Skeletal muscle satellite cell (primary cell): ENCODE results near the gene CDHR4.

Experiments used
- H3K27me3 ChIP-seq: 2 replicates; pipeline ENCODE4 v1.7.0; 2013; ENCODE audit warnings: low read length; ENCODE audit not compliant: control insufficient read depth, insufficient read depth
- H3K36me3 ChIP-seq: 2 replicates; pipeline ENCODE4 v1.7.0; 2013; ENCODE audit warnings: mild to moderate bottlenecking, control low read depth, low read length; ENCODE audit not compliant: insufficient read depth
- H3K4me1 ChIP-seq: 2 replicates; pipeline ENCODE4 v1.7.0; 2013; ENCODE audit warnings: low read length; ENCODE audit not compliant: control insufficient read depth, insufficient read depth
- H3K4me2 ChIP-seq: 2 replicates; pipeline ENCODE4 v1.7.0; 2013; ENCODE audit warnings: mild to moderate bottlenecking, low read length
- H3K4me3 ChIP-seq: 2 replicates; pipeline ENCODE4 v1.7.0; 2013; ENCODE audit warnings: low read length
- H3K9ac ChIP-seq: 2 replicates; pipeline ENCODE4 v1.7.0; 2013; ENCODE audit warnings: mild to moderate bottlenecking, low read depth, low read length, moderate library complexity
- H3K9me3 ChIP-seq: replicated peaks from 2 replicates; pipeline ENCODE4 v1.7.0; 2013; ENCODE audit warnings: mild to moderate bottlenecking, control low read depth, low read length

CDHR4 gene

DNA sequence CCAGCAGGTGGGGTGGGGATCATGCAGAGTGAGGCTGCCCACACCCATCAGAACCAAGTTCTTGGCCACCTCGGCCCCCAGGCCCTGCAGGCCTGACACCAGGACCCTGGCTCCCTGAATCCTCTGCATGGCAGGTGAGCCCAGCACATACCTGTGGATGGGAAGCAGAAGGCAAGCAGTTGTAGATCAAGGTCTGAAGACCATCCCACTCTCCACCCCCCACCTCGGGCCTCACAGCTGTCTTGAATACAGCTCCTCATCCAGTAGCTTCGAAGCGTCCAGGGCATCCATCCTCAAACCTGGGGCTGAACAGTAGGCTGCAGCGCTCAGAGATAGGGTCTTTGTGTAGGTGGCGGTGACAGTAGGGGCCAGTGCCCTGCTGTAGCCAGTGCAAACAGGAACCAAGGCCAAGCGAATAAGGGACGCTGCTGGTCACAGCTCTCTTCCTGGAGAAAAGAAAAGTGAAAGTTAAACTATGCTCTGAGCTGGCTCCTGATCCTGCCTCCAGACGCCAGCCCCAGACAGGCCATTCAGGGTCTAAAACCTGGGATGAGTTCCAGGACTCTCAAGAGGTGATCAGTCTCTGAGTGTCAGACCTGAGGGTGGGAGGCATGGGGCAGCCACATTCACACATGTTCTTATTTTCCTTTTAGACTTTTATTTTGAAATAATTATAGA lies 14.0 kb upstream of the CDHR4 start, which contains the start of gene UBA7:
TSS of gene UBA7 (minus strand) at position 457 of the 678 bp plus-strand sequence. CDS start at position 291, 166 bp downstream.
- Histone ChIP-seq H3K4me3 (peak within 1 kb of the TSS; percentile 70), H3K36me3 (no peaks in the 10 kb centered on the region), H3K4me2 (peak within 1 kb of the TSS; percentile 91), H3K4me1 (peaks cover 12% of the 10 kb centered on the region), H3K27me3 (no peaks in the 10 kb centered on the region), H3K9me3 (no peaks in the 10 kb centered on the region), H3K9ac (peak within 1 kb of the TSS; percentile 70)

DNA sequence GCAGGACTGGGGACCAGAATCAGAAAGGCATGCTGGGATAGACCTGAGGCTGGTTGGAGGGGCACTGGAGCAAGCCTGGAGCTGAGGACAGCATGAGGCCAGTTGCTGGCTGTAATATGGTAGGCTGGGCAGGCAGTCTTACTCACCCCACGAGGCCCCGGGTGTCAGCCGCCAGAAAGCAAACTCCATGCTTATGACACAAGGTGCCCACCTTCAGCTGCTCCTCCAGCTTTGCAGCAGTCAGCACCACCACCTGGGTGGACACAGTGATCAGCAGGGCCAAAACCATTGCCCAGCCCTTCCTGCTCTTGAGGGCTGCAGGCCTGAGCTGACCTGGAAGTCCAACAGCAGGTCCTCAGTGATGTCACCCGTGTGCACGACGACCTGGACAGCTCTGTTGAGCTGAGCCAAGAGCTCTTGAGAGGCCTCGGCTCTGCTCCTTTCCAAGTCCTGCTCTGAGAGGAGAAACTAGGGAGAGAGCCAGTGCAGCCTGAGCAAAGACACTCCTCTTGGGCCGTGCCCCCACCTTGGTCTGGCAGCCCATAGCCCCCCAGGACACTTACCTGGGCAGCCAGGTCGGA lies 13.3 kb upstream of the CDHR4 start:
- H3K4me1 ChIP-seq = peaks cover 12% of the 10 kb centered on the region
- peak overlapping the region; percentile 70 for H3K9ac ChIP-seq
- peak overlapping the region; percentile 70 for H3K4me3 ChIP-seq

DNA sequence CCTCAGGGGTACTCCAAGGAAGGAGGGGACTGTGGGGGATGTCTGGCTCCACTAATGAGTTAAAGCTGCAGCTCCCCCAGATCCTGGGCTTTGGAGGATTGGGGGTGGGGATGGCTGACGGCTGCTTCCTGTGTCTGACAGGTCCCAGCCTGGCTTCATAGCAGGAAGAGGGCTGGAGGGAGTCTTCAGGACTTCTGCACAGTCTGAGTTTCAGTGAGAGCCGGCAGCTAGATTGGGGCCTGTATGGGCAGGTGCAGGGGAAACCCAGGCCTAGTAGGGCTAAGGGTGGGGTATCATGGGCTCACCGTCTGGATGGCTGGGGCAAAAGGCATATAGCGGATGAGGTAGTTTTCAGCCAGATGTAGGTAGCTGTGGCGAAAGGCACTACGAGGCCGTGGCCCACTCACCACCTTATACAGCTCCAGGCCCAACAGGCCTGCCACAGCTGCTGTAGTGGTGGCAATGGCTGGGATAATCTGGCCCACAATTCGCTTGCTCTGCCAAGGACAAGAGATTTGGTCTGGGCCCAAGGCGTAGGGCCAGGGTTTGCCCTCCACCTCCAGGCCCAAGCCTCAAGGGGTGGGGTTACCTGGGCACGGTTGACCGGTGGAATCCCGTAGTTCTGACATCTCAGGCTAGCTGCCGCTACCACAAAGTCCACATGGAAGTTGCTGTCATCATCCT lies 7.9 kb upstream of the CDHR4 start:
- H3K9me3 ChIP-seq = no peaks in the 10 kb centered on the region
- H3K27me3 ChIP-seq = no peaks in the 10 kb centered on the region
- H3K36me3 ChIP-seq = no peaks in the 10 kb centered on the region
- H3K4me3 ChIP-seq = no peak overlapping the region
- peaks cover 20% of the 10 kb centered on the region for H3K4me1 ChIP-seq
- H3K9ac ChIP-seq = no peak overlapping the region
- no peak overlapping the region for H3K4me2 ChIP-seq

More for the DNA sequence above, 13.3 kb upstream of the CDHR4 start:
- Histone ChIP-seq H3K9me3 (no peaks in the 10 kb centered on the region), H3K4me2 (peak overlapping the region; percentile 91), H3K36me3 (no peaks in the 10 kb centered on the region), H3K27me3 (no peaks in the 10 kb centered on the region)

DNA sequence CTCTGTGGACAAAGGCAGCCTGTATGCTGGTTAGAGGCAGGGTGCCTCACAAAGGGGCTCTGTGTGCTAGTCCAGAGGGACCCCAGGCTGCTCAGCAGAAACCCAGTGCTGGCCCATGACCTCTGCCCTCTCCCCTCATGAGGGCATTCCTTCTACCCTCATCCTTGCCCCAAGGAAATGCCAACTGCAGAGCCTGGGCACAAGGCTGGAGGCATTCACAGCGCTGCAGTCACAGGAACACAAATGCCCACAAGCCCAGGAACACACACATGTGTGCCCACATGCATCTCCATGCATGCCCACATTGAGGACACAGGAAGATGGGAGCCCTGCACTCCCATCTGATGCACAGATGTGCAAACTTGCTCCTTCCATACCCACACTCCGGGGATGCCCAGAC lies 7.2 kb upstream of the CDHR4 start:
- no peak overlapping the region for H3K4me2 ChIP-seq
- no peaks in the 10 kb centered on the region for H3K9me3 ChIP-seq
- no peak overlapping the region for H3K9ac ChIP-seq
- H3K4me3 ChIP-seq = no peak overlapping the region
- no peaks in the 10 kb centered on the region for H3K27me3 ChIP-seq
- H3K4me1 ChIP-seq = peaks cover 20% of the 10 kb centered on the region
- no peaks in the 10 kb centered on the region for H3K36me3 ChIP-seq

DNA sequence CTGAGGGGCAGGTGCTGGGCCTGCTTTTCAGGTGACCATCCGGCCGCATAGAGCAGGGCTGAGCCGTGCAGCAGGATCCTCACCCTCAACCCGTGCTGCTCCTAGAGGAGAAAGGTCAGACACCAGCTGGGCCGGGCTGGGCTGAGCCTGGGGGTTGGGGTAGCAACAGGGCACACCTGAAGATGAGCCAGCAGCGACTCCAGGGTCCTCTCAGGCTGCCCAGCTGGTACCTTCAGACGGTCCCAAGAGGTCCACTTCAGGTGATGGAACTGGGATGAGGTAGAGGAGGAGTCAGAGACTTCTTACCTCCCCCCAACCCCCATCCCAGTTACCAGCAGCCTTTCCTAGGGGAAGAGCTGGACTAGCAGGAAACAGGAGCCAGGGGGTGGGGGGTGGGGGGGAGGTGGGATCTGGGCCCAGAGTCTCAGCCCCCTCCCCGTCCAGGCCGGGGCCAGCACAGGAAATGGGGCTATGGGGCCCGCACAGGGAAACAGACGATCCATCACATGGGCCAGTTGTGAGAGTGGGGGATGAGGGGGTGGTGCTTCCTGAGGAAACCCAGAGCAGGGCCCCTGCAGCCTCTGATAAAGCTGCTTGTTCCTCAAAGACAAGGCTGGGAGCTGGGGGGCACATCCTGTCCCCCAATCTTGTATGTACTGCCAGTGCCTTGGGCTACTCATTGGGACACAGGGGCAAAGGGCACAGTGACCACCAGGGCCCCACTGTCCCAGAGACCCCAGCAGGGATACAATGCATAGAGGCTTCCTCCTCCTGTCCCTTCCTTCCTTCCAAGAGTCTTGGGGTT lies 6.4 kb upstream of the CDHR4 start:
- no peak overlapping the region for H3K9ac ChIP-seq
- no peaks in the 10 kb centered on the region for H3K27me3 ChIP-seq
- peak overlapping the region; percentile 8 for H3K4me2 ChIP-seq
- H3K4me1 ChIP-seq = peaks cover 20% of the 10 kb centered on the region
- no peak overlapping the region for H3K4me3 ChIP-seq
- no peaks in the 10 kb centered on the region for H3K36me3 ChIP-seq
- no peaks in the 10 kb centered on the region for H3K9me3 ChIP-seq

DNA sequence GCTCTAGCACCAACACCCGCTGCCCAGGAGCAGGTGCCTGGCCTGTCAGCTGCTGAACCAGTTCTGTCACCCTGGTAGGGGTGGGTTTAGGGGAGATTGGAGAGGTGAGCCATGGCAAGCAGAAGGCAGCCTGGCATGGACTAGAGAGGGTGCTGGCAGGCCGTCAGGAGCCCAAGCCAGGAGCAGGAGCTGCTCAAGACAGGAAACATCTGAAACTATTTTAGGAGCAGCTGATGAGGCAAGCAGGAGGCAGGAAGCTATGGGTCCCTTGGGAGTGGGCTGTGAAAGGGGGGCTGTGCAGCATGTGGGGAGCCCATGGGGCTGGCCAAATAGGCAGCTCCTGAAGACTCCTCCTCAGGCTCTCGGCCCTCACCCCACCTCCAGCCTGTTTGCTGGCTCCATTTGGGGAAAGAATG lies 5.7 kb upstream of the CDHR4 start:
- Histone ChIP-seq H3K36me3 (no peaks in the 10 kb centered on the region), H3K4me1 (peaks cover 20% of the 10 kb centered on the region), H3K9ac (no peak overlapping the region)

DNA sequence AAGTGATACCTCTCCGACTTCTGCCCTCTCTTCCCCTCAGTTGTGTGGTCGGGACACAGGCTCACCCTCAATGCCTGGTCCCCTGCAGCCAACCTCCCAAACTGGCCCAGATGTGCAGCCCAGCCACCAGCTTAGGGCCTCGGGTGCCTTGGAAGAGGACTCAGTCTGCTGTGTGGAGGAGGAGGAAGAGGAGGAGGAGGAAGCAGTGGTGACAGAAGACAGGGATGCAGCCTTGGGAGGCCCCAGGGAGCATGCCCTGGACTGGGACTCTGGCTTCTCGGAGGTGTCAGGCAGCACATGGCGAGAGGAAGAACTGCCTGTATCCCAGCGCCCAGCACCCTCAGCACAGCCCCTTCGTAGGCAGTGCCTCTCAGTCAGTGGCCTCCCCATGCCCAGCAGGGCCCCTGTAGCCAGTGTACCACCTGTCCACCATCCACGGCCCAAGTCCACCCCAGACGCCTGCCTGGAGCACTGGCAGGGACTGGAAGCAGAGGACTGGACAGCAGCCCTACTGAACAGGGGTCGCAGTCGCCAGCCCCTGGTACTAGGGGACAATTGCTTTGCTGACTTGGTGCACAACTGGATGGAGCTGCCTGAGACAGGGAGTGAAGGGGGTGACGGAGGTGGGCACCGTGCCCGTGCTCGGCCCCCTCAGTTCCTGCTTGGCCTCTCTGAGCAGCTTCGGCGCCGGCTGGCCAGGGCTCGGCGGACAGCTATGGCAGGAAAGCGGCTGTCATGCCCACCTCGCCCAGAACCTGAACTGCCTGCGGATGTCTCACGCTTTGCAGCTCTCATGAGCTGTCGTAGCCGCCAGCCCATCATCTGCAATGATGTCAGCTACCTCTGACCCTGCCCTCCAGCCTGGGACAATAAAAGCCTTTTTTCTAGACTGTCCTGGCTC lies 4.7 kb upstream of the CDHR4 start:
- peak overlapping the region; percentile 80 for H3K9ac ChIP-seq
- H3K4me2 ChIP-seq = peak overlapping the region; percentile 98
- H3K4me1 ChIP-seq = peaks cover 26% of the 10 kb centered on the region
- no peaks in the 10 kb centered on the region for H3K9me3 ChIP-seq
- peak overlapping the region; percentile 87 for H3K4me3 ChIP-seq
- no peaks in the 10 kb centered on the region for H3K36me3 ChIP-seq
- no peaks in the 10 kb centered on the region for H3K27me3 ChIP-seq

More for the DNA sequence above, 5.7 kb upstream of the CDHR4 start:
- peak overlapping the region; percentile 8 for H3K4me2 ChIP-seq
- H3K4me3 ChIP-seq = no peak overlapping the region
- no peaks in the 10 kb centered on the region for H3K27me3 ChIP-seq
- no peaks in the 10 kb centered on the region for H3K9me3 ChIP-seq

DNA sequence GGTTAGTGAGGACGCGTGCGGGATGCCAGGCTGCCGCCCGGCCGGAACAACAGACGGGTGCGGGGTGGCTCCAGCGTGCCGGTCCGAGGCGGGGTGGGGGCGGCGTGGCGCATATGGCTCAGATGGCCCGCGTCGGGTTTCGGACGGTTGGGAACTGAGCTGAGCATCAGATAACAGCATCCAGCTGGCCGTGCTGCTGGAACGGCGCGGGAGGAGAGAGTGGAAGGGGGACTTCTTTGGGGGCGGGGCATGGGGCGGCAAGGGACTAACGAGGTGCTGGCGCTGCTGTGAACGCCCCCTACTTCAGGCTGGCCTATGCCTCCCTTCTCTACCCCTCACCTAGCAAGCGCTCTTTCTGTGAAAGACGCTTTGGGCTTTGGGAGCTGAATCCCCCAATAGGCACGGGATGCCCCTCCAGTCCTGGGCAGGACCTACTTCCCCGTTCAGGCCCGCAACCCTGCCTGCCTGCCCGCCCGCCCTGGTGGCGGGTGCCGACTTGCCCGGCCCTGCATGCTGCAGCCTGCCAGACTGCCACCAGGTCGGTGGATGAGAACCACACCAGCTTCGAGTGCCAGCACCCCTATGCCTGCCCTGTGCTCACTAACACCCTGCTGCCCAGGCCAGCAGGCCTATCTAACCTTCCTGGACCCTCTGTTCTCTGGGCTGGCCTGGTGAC lies 3.9 kb upstream of the CDHR4 start:
- H3K4me3 ChIP-seq = peak overlapping the region; percentile 87
- peak overlapping the region; percentile 80 for H3K9ac ChIP-seq
- H3K9me3 ChIP-seq = no peaks in the 10 kb centered on the region
- peak overlapping the region; percentile 98 for H3K4me2 ChIP-seq
- no peaks in the 10 kb centered on the region for H3K36me3 ChIP-seq
- no peaks in the 10 kb centered on the region for H3K27me3 ChIP-seq
- peaks cover 31% of the 10 kb centered on the region for H3K4me1 ChIP-seq

DNA sequence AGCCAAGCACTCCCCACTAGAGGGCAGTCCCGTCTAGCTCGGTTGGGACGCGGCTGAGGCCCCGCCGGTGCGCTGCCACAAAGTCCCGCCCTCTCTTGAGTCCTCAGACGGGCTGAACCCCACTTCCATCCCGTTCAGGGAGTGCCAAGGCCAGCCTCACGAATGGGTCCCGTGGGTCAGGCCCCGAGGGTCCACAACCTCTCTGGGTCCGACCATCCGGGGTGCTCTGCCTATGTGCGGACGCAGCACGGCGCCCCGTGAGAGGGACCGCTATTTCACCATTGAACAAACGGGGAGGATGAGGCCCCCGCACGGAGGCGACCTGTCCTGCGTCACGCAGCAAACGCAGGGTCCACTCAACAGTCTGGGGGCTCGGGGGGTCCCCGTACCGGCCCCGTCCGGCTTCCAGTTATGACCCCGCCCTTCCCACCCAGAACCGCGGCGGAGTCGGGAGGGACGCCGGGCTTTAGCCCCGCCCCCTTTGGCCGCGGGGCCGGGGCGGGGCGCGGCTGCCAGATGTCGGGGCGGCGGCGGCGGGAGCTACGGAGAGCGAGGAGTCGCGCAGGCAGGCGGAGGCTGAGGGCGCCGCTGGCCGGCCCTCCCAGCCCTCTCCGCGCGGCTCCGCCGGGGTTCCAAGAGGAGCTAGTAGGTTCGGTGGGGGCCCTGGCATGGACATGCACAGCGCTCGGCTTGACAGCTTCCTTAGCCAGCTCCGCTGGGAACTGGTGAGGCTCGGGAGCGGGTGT lies 3.2 kb upstream of the CDHR4 start, which contains the start of gene INKA1:
TSS of gene INKA1 (plus strand) at position 543 of the 746 bp plus-strand sequence. CDS start at position 675, 132 bp downstream.
- Histone ChIP-seq H3K36me3 (no peaks in the 10 kb centered on the region), H3K9ac (peak within 1 kb of the TSS; percentile 80), H3K9me3 (no peaks in the 10 kb centered on the region), H3K4me1 (peaks cover 31% of the 10 kb centered on the region), H3K4me2 (peak within 1 kb of the TSS; percentile 98), H3K27me3 (no peaks in the 10 kb centered on the region), H3K4me3 (peak within 1 kb of the TSS; percentile 87)
